Ovary (tissue), 9 donors: ENCODE data around the gene PPP2R1A. TPM values are rescaled to one million over a fixed set of nuclear protein-coding genes. Genes with fewer than 3 reads are reported as not detected.

Experiments used
- DNase-seq, 5 donors: peaks; one replicate each; pipeline ENCODE4 v3.0.0-alpha.2; 2019 to 2020
- H3K27ac ChIP-seq, 2 donors: fragments of 200-600 bp; one replicate each; pipeline versions ENCODE4 v1.5.1 to v1.8.0; 2019 to 2022
- H3K27me3 ChIP-seq: fragments of 200-600 bp; one replicate; pipeline ENCODE4 v1.8.0; 2022
- H3K36me3 ChIP-seq: fragments of 200-600 bp; sonication (generic); one replicate; pipeline ENCODE4 v1.5.1; 2019
- H3K4me1 ChIP-seq: one replicate; pipeline ENCODE4 v1.8.1; 2013; ENCODE audit warnings: mild to moderate bottlenecking, moderate library complexity; ENCODE audit not compliant: insufficient read depth
- H3K4me3 ChIP-seq: fragments of 200-600 bp; sonication (generic); one replicate; pipeline ENCODE4 v1.5.1; 2017
- H3K9me3 ChIP-seq, 2 donors: fragments of 200-600 bp in 1 of 2; sonication (generic) in 1 of 2; one replicate each; pipeline versions ENCODE4 v1.5.1 to v1.8.1; 2013 to 2019; ENCODE audit warnings: mild to moderate bottlenecking in 1 of 2, moderate library complexity in 1 of 2
- CTCF ChIP-seq, 3 donors: fragments of 450-650 bp in 2 of 3; fragments of 200-600 bp in 1 of 3; IDR thresholded peaks; one replicate each; pipeline versions ENCODE4 v1.5.1 to v1.8.0; 2016 to 2022; ENCODE audit warnings: antibody characterized with exemption in 3 of 3, mild to moderate bottlenecking in 1 of 3
- EP300 ChIP-seq: sonication (generic); formaldehyde crosslinking; IDR thresholded peaks from one replicate; pipeline ENCODE4 v1.6.1; 2017; ENCODE audit warnings: antibody characterized with exemption
- POLR2A ChIP-seq: fragments of 450-650 bp; IDR thresholded peaks from one replicate; pipeline ENCODE4 v1.6.1; 2017; ENCODE audit warnings: antibody characterized with exemption, mild to moderate bottlenecking, moderate library complexity
- WGBS, 3 donors: extraction: QIAGEN DNeasy Blood & Tissue Kit in 1 of 3; methylation state at CpG; one replicate each; pipeline versions ENCODE4 v1.1.5 to v1.1.7; 2013 to 2017; 5-methylcytosine and 5-hydroxymethylcytosine counted together
- intact Hi-C, 4 donors: fragments of 100-400 bp; cut with DNase I; formaldehyde crosslinking; loops; one replicate each; pipeline versions ENCODE4 v1.11.0 to v1.15.1; 2022 to 2023
- polyA plus RNA-seq, 2 donors: library from polyadenylated mRNA; stranded (reverse); fragments of 200-250 nt in 1 of 2; fragments of 350-450 nt in 1 of 2; fragmentation: Illumina TruSeq in 1 of 2; extraction: RNeasy Lipid Tissue Mini Kit (QIAGEN cat#74804) in 1 of 2; gene quantifications; one replicate each; pipeline ENCODE4 v1.2.3, GENCODE V29; 2013 to 2014
- total RNA-seq, 7 donors: library from RNA; depleted of rRNA in 2 of 7; stranded (reverse); fragments of >200 nt in 2 of 7; fragmentation: NEBNext Ultra II Directional in 3 of 7; extraction: Animal tissue kit (Norgen Biotek cat#: 25700) in 3 of 7; gene quantifications; one replicate each; pipeline versions ENCODE4 v1.1.0 to v1.2.4, GENCODE V29; 2016 to 2023
- donor health status: DM: no; HTN: no; CAD: no; lungs with moderate emphysema.
- donor health status: DM: no; HTN: no; CAD: no.
- donor health status: Bipolar disorder and iron deficiency.
- donor health status: DM: yes; HTN: yes; CAD: no.
- donor health status: DM: no; HTN: no; CAD: no.
- donor health status: DM: yes; HTN: yes; CAD: no.

Gene PPP2R1A
- total and polyA plus RNA-seq, 9 donors: 127 to 408 (median 272) TPM

GRCh38 chr19:52190487-52191293 is 838 bp downstream of the PPP2R1A start:
- Histone ChIP-seq H3K9me3 (no peaks in the 10 kb centered on the region), H3K36me3 (no peaks in the 10 kb centered on the region), H3K4me1 (peaks cover 15% of the 10 kb centered on the region), H3K4me3 (peak overlapping the region; percentile 57), H3K27me3 (no peaks in the 10 kb centered on the region), H3K27ac (peak overlapping the region; percentile 88 to 96)
- DNase-seq: peak in 2 of 5 donors; percentile 53 to 55
- intact Hi-C loops: no loop called here
- TF ChIP-seq POLR2A: no peak
- TF ChIP-seq CTCF (IDR thresholded peaks at IDR 0.05): no peak
- TF ChIP-seq EP300: no peak
- WGBS, 3 donors: 1 to 2% (median 1%) methylated on average over 40 of the region's 40 CpGs

- Histone ChIP-seq H3K4me3 (peak overlapping the region; percentile 57), H3K27ac (peak overlapping the region; percentile 88 to 96), H3K9me3 (no peaks in the 10 kb centered on the region), H3K27me3 (no peaks in the 10 kb centered on the region), H3K36me3 (no peaks in the 10 kb centered on the region), H3K4me1 (peaks cover 15% of the 10 kb centered on the region)
- DNase-seq: no peak
- intact Hi-C loops: no loop called here
- TF ChIP-seq POLR2A (no peak), CTCF (IDR thresholded peaks at IDR 0.05) (no peak), EP300 (no peak)
- 47 to 54% (median 48%) methylated on average over 5 of the region's 5 CpGs for WGBS, 3 donors
Observed at GRCh38 chr19:52191389-52191788, 1.5 kb downstream of the PPP2R1A start.

GRCh38 chr19:52191951-52192350 is 2.1 kb downstream of the PPP2R1A start:
- Histone ChIP-seq H3K4me3 (no peak overlapping the region), H3K9me3 (no peaks in the 10 kb centered on the region), H3K4me1 (peaks cover 17% of the 10 kb centered on the region), H3K36me3 (no peaks in the 10 kb centered on the region), H3K27ac (peak overlapping the region in 1 of 2 donors; percentile 7), H3K27me3 (no peaks in the 10 kb centered on the region)
- 13 to 25% (median 21%) methylated on average over 2 of the region's 2 CpGs for WGBS, 3 donors
- intact Hi-C loops: no loop called here
- DNase-seq: no peak
- no peak for TF ChIP-seq CTCF (IDR thresholded peaks at IDR 0.05)

- H3K9me3 ChIP-seq: no peaks in the 10 kb centered on the region
- H3K27me3 ChIP-seq: no peaks in the 10 kb centered on the region
- H3K36me3 ChIP-seq: no peaks in the 10 kb centered on the region
- peaks cover 22% of the 10 kb centered on the region for H3K4me1 ChIP-seq
- intact Hi-C loops: no loop called here
- H3K27ac ChIP-seq: peak overlapping the region in 1 of 2 donors; percentile 33
- 37 to 66% (median 54%) methylated on average over 5 of the region's 5 CpGs for WGBS, 3 donors
- no peak overlapping the region for H3K4me3 ChIP-seq
- no peak for DNase-seq
- TF ChIP-seq CTCF (IDR thresholded peaks at IDR 0.05): no peak
- no peak for TF ChIP-seq POLR2A
- TF ChIP-seq EP300: no peak
Observed at GRCh38 chr19:52196256-52196967, 6.6 kb downstream of the PPP2R1A start.
